ENCODE measurements around the gene ZDHHC6. TPM values are rescaled to one million over a fixed set of nuclear protein-coding genes. Genes with fewer than 3 reads are reported as not detected.
A peak's percentile ranks its signal among the peaks of the same experiment; 100 is the strongest.

The ZDHHC6 gene
- total and polyA plus RNA-seq, 10 of the 15 experiments (the other 5 are each of a cell fraction or from before 2014, with no cell fraction given) = 23.8 to 59.4 (median 35.6) TPM

GRCh38 chr10:112456533-112456932 is 9.8 kb upstream of the ZDHHC6 start:
- CTCF ChIA-PET = interaction anchor here (0.7 to 2.3 kb wide), 4 partner anchors 10 to 21 kb away, joined by 3 to 17 read pairs (median 6); no protein-coding TSS in a partner anchor
- POLR2A ChIA-PET = interaction anchor here (1.0 kb wide), 1 partner anchor 21 kb away, joined by 3 read pairs; no protein-coding TSS in a partner anchor
- ATAC-seq (peak; percentile 64), FAIRE-seq (no peak), DNase-seq (ENCODE audit: low read depth, low spot score) (no peak)
- H3K4me1 ChIP-seq (ENCODE audit: control insufficient read depth, insufficient read depth, low read length) = no peaks in the 10 kb centered on the region
- in situ Hi-C loops (cut with MboI) = no loop called here
- no peak overlapping the region for H3K4me3 ChIP-seq
- RAD21 ChIA-PET (ENCODE audit: unreplicated experiment) = interaction anchor here (0.8 kb wide), 1 partner anchor 82 kb away, joined by 4 read pairs; no protein-coding TSS in a partner anchor
- H3K27ac ChIP-seq (ENCODE audit: control insufficient read depth, insufficient read depth) = no peak overlapping the region
- H4K20me1 ChIP-seq (ENCODE audit: control insufficient read depth, insufficient read depth) = no peaks in the 10 kb centered on the region
- H3K9ac ChIP-seq (ENCODE audit: control insufficient read depth, insufficient read depth, low read length) = no peak overlapping the region
- 96% methylated on average over 2 of the region's 2 CpGs for whole genome bisulfite sequencing (ENCODE audit: insufficient coverage, insufficient replicate concordance, low lambda C conversion rate, missing lambda C conversion rate)
- H3K79me2 ChIP-seq (ENCODE audit: control insufficient read depth, insufficient read depth, low read length) = no peaks in the 10 kb centered on the region; the same call in none of the 2 replicates
- TF ChIP-seq ZBED1 (IDR thresholded peaks at IDR 0.05; ENCODE audit: borderline replicate concordance) (no peak), BRCA1 (IDR thresholded peaks at IDR 0.05; ENCODE audit: low read depth, low read length) (no peak), HDAC2 (IDR thresholded peaks at IDR 0.05) (no peak), EED (IDR thresholded peaks at IDR 0.05; ENCODE audit: low read depth) (no peak), POU2F2 (IDR thresholded peaks at IDR 0.05; ENCODE audit: borderline replicate concordance, low read depth, low read length) (no peak), RELA (IDR thresholded peaks at IDR 0.05; ENCODE audit: borderline replicate concordance, partially characterized antibody) (no peak), PKNOX1 (IDR thresholded peaks at IDR 0.05) (no peak), NR2C1 (IDR thresholded peaks at IDR 0.05) (no peak), RAD21 (IDR thresholded peaks at IDR 0.05; ENCODE audit: insufficient read depth, low read depth, low read length) (peak; percentile 35; the same call in 1 of the 2 replicates), BCLAF1 (IDR thresholded peaks at IDR 0.05) (no peak), BMI1 (IDR thresholded peaks at IDR 0.05; ENCODE audit: borderline replicate concordance) (no peak), JUND (IDR thresholded peaks at IDR 0.05; ENCODE audit: low read depth, low read length) (no peak), CTCF (IDR thresholded peaks at IDR 0.05 in 2 of 3, conservative IDR thresholded peaks at IDR 0.05 in 1 of 3; ENCODE audit: control insufficient read depth in 2 of 3, extremely low read depth in 1 of 3, insufficient read depth in 1 of 3, low read depth in 3 of 3, low read length in 3 of 3) (peak; percentile 23 to 33 (median 23); a peak in 4 of 6 replicates), CHD4 (IDR thresholded peaks at IDR 0.05) (no peak)
- H2AFZ ChIP-seq (ENCODE audit: control insufficient read depth, low read depth, low read length) = no peak overlapping the region
- BruUV-seq (replicated peaks) = no TSS peak
- intact Hi-C loops (cut with micrococcal nuclease; ENCODE audit: unreplicated experiment) = loop anchor here (10.0 kb wide), 1 partner anchor 272 kb away; the partner anchor contains the start of gene GPAM
- no peaks in the 10 kb centered on the region for H3K27me3 ChIP-seq (replicated peaks in 1 of 2; ENCODE audit: control insufficient read depth in 2 of 2, insufficient read depth in 2 of 2, low read length in 1 of 2)
- no peaks in the 10 kb centered on the region; a peak in 1 of 4 replicates for H3K36me3 ChIP-seq (ENCODE audit: control insufficient read depth in 2 of 2, insufficient read depth in 2 of 2, low read length in 1 of 2)
- H3K4me2 ChIP-seq (ENCODE audit: control insufficient read depth, insufficient read depth) = no peak overlapping the region
- SMC1A ChIA-PET (ENCODE audit: uncharacterized antibody, unreplicated experiment) = interaction anchor here (0.9 to 1.3 kb wide), 3 partner anchors 10 to 70 kb away, joined by 3 read pairs; partner anchors contain the start of gene ZDHHC6
- H3K9me3 ChIP-seq (replicated peaks; ENCODE audit: control insufficient read depth, insufficient read depth, low read length) = no peaks in the 10 kb centered on the region
